ENCODE results near the gene MMP25.

- TF ChIP-seq, protein P1, sequence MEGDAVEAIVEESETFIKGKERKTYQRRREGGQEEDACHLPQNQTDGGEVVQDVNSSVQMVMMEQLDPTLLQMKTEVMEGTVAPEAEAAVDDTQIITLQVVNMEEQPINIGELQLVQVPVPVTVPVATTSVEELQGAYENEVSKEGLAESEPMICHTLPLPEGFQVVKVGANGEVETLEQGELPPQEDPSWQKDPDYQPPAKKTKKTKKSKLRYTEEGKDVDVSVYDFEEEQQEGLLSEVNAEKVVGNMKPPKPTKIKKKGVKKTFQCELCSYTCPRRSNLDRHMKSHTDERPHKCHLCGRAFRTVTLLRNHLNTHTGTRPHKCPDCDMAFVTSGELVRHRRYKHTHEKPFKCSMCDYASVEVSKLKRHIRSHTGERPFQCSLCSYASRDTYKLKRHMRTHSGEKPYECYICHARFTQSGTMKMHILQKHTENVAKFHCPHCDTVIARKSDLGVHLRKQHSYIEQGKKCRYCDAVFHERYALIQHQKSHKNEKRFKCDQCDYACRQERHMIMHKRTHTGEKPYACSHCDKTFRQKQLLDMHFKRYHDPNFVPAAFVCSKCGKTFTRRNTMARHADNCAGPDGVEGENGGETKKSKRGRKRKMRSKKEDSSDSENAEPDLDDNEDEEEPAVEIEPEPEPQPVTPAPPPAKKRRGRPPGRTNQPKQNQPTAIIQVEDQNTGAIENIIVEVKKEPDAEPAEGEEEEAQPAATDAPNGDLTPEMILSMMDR (IDR thresholded peaks at IDR 0.05) = no peak
- no peak for TF ChIP-seq POLR2A (IDR thresholded peaks at IDR 0.05)
Observed at GRCh38 chr16:3099395-3099731, 53.0 kb downstream of the MMP25 start.
